Calu3 (cell line): ENCODE measurements around the gene ENTPD5. TPM values are rescaled to one million over a fixed set of nuclear protein-coding genes. Genes with fewer than 3 reads are reported as not detected.
"Not testable (repeated sequence)": the region's sequence is repeated elsewhere in the genome, so short reads cannot be mapped to it uniquely, and the experiment has no call there.

Experiments used
- BruUV-seq: library from RNA; stranded (reverse); fragments of 400-500 nt; replicated peaks from 2 replicates; lab custom pipeline; 2021; lab: Mats Ljungman, UMichigan
- CTCF ChIA-PET: fragments of 300-600 bp; sonication (Branson Sonifier 250); formaldehyde crosslinking; loops from one replicate; lab custom pipeline; 2022; ENCODE audit warnings: antibody characterized with exemption; lab: Charles Lee
- DNase-seq: peaks from one replicate; pipeline ENCODE4 v3.0.0; 2022
- H3K27ac Mint-ChIP-seq: one replicate; pipeline ENCODE4 v1.8.0; 2022; ENCODE audit warnings: mixed read lengths; ENCODE audit not compliant: unreplicated experiment
- H3K27me3 Mint-ChIP-seq: one replicate; pipeline ENCODE4 v1.8.0; 2022; ENCODE audit warnings: mixed read lengths; ENCODE audit not compliant: unreplicated experiment
- H3K36me3 Mint-ChIP-seq: one replicate; pipeline ENCODE4 v1.8.0; 2022; ENCODE audit warnings: mild to moderate bottlenecking, moderate library complexity, mixed read lengths; ENCODE audit not compliant: insufficient read depth, unreplicated experiment
- H3K4me1 Mint-ChIP-seq: one replicate; pipeline ENCODE4 v1.8.0; 2022; ENCODE audit warnings: mild to moderate bottlenecking, low read depth, mixed read lengths; ENCODE audit not compliant: unreplicated experiment
- H3K4me3 Mint-ChIP-seq: one replicate; pipeline ENCODE4 v1.8.0; 2022; ENCODE audit warnings: mild to moderate bottlenecking, low read depth, moderate library complexity, mixed read lengths; ENCODE audit not compliant: unreplicated experiment
- H3K9me3 Mint-ChIP-seq: one replicate; pipeline ENCODE4 v1.8.0; 2022; ENCODE audit warnings: low read depth, mixed read lengths; ENCODE audit not compliant: unreplicated experiment
- intact Hi-C: fragments of 100-400 bp; cut with micrococcal nuclease; formaldehyde crosslinking; loops from one replicate; pipeline ENCODE4 v1.10.0; 2022; ENCODE audit not compliant: unreplicated experiment
- total RNA-seq: library from RNA; stranded (reverse); gene quantifications from 2 replicates; pipeline ENCODE4 v1.2.3, GENCODE V29; 2022
- TF ChIP-seq, protein P1 (sequence below): fragments of 200-600 bp; IDR thresholded peaks from one replicate; pipeline ENCODE4 v1.8.0; 2022; ENCODE audit warnings: antibody characterized with exemption; ENCODE audit not compliant: unreplicated experiment

The ENTPD5 gene
- total RNA-seq, 1 experiment from 2014 or later, result 10.0 TPM

DNA sequence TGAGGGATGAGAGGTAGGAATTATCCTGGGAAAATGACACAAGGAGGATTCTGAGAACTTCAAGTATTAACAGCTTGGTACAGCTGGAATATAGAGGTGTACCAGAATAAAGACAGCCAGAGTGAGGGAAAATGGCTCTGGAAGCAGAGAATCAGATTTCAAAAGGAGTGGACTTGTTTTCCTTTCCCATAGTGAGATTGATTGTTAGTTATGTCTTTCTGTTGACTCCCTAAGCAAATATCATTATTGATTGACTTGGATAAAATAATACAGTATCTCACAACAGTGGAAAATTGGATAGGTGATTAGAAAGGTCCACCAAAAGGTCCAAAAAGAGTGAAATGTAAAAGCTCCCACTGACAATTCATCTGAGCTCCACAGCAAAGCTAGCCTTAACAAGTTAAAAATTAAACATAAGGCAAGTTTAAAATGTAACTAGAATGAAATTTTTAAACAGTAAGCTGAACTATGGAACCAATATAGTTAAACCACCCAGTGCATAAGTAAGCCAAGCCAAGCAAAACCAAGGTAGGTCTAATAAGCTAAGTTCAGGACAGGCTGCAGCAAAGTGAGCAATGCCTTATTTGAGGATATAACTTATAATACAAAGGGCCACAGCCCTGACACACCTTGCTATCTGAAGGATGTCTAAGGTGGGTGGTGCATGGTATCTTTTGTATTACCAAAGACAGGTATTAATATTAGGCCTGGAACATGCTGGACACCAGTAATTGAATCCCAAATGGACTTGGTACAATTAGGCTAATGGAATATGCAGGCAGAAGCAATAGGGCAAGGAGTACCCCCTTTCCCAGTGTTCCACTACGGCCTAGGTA lies 21.8 kb downstream of the ENTPD5 start:
- TF ChIP-seq, protein P1, sequence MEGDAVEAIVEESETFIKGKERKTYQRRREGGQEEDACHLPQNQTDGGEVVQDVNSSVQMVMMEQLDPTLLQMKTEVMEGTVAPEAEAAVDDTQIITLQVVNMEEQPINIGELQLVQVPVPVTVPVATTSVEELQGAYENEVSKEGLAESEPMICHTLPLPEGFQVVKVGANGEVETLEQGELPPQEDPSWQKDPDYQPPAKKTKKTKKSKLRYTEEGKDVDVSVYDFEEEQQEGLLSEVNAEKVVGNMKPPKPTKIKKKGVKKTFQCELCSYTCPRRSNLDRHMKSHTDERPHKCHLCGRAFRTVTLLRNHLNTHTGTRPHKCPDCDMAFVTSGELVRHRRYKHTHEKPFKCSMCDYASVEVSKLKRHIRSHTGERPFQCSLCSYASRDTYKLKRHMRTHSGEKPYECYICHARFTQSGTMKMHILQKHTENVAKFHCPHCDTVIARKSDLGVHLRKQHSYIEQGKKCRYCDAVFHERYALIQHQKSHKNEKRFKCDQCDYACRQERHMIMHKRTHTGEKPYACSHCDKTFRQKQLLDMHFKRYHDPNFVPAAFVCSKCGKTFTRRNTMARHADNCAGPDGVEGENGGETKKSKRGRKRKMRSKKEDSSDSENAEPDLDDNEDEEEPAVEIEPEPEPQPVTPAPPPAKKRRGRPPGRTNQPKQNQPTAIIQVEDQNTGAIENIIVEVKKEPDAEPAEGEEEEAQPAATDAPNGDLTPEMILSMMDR, result no peak
- no peak overlapping the region for H3K27ac Mint-ChIP-seq
- CTCF ChIA-PET, result interaction anchor here (0.6 to 1.8 kb wide), 3 partner anchors 16 to 40 kb away, joined by 3 to 5 read pairs (median 3); no protein-coding TSS in a partner anchor
- H3K4me1 Mint-ChIP-seq, result peaks cover 34% of the 10 kb centered on the region
- no peaks in the 10 kb centered on the region for H3K9me3 Mint-ChIP-seq
- intact Hi-C loops, result no loop called here
- H3K4me3 Mint-ChIP-seq, result peak overlapping the region; percentile 14
- DNase-seq, result no peak
- BruUV-seq, result no TSS peak
- no peaks in the 10 kb centered on the region for H3K27me3 Mint-ChIP-seq
- H3K36me3 Mint-ChIP-seq, result no peaks in the 10 kb centered on the region

- CTCF ChIA-PET, result interaction anchor here (0.6 kb wide), 1 partner anchor 22 kb away, joined by 3 read pairs; no protein-coding TSS in a partner anchor
- intact Hi-C loops, result no loop called here
- no peaks in the 10 kb centered on the region for H3K27me3 Mint-ChIP-seq
- TF ChIP-seq, protein P1, result no peak
- peaks cover 34% of the 10 kb centered on the region for H3K4me1 Mint-ChIP-seq
- DNase-seq, result no peak
- no TSS peak for BruUV-seq
- no peak overlapping the region for H3K27ac Mint-ChIP-seq
- peak overlapping the region; percentile 14 for H3K4me3 Mint-ChIP-seq
- no peaks in the 10 kb centered on the region for H3K36me3 Mint-ChIP-seq
- no peaks in the 10 kb centered on the region for H3K9me3 Mint-ChIP-seq
Measured at GRCh38 chr14:73996731-73997107, 22.4 kb downstream of the ENTPD5 start.

GRCh38 chr14:73995977-73996378 lies 23.1 kb downstream of the ENTPD5 start:
- no peaks in the 10 kb centered on the region for H3K36me3 Mint-ChIP-seq
- no peak overlapping the region for H3K27ac Mint-ChIP-seq
- CTCF ChIA-PET, result no interaction called here
- TF ChIP-seq, protein P1, result no peak
- intact Hi-C loops, result no loop called here
- no peaks in the 10 kb centered on the region for H3K27me3 Mint-ChIP-seq
- H3K9me3 Mint-ChIP-seq, result no peaks in the 10 kb centered on the region
- DNase-seq, result no peak
- BruUV-seq, result no TSS peak
- no peak overlapping the region for H3K4me3 Mint-ChIP-seq
- peaks cover 34% of the 10 kb centered on the region for H3K4me1 Mint-ChIP-seq

GRCh38 chr14:73994926-73995325 lies 24.2 kb downstream of the ENTPD5 start:
- BruUV-seq, H3K4me3 Mint-ChIP-seq, intact Hi-C loops, H3K36me3 Mint-ChIP-seq, H3K9me3 Mint-ChIP-seq, H3K27ac Mint-ChIP-seq, H3K27me3 Mint-ChIP-seq, DNase-seq: not testable (repeated sequence)
- CTCF ChIA-PET, result interaction anchor here (0.6 kb wide), 1 partner anchor 12 kb away, joined by 3 read pairs; no protein-coding TSS in a partner anchor
- peaks cover 34% of the 10 kb centered on the region for H3K4me1 Mint-ChIP-seq
